Stimulated activated CD8-positive, alpha-beta memory T cell treated with anti-CD3 and anti-CD28 coated beads, Interleukin-7, amount 100 ng/mL, for 4 hours (primary cell): ENCODE results near the gene GATA1.

Experiments used
- DNase-seq, 2 donors: peaks; one replicate each; pipeline ENCODE4 v3.0.0-alpha.2; 2020; ENCODE audit warnings: low read depth in 2 of 2

Gene GATA1

DNA sequence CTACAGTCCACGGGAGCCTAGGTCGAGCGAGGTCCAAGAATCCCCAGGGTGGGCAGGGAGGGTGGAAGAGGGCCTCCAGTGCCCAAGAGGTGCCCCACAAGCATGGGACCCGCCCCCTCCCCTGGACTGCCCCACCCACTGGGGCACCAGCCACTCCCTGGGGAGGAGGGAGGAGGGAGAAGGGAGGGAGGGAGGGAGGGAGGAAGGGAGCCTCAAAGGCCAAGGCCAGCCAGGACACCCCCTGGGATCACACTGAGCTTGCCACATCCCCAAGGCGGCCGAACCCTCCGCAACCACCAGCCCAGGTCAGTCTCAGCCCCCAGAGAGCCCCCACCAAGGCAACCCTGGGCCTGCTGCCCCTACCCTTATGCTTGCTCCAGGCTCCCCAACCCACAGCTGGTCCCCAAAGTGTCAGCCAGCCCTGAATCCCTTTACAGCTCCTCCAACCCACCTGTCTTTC lies at the start of gene GATA1:
Gene GATA1 (plus strand): TSS at position 250 of the 460 bp plus-strand sequence. CDS start 4,520 bp downstream, outside the sequence.
- no peak for DNase-seq

DNA sequence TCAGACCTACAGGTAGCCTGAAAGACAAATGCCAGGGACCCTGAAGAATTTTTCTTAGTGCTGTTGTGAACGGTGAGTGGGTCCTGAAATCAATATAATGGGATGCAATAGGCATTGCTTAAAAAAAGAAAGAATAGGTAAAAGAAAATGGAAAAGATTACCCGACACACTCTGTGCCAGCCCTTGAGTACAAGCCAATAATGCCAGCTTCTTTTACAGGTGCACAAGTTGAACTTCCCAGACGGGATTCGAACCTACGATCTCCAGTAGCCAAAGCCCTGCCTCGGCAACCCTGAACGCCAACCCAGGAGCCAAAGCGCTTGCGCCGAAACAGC lies 49.5 kb upstream of the GATA1 start:
- no peak for DNase-seq

DNA sequence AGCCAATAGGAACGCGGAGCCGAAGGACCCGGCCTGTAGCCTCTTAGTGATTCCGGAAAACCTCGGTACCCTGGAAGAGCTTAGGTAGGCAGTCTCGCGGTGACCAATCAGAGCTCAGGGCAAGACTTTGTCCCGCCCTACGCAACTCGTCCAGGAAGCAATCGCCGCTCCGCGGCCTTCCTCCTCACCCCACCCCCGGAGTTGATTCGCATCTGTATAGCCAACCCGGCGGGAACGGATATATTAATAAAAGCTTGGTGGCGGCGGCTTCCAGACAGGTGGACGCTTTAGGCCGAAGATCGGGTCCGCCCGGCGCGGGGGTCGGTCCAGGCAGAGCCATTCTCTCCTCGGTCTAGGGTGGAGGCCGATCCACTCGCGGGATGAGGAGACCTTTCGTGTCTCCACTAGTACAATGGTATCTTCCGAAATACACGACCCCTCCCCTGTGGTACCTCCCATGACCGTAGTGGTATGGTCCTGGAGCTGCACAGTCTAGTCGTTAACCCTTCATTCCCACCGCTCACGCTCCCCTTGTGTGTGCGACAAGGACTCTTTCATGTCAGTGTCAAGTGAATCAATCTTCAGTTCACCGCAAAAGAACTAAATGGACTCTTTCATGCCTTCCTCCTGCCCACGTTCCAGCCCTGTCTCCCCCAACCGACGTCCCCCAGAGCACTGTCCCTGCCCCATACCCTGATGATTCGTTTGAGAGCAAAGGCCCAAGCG lies 49.0 kb upstream of the GATA1 start:
- DNase-seq, result peak; percentile 80 to 82

- no peak for DNase-seq
These were observed 48.5 kb upstream of the GATA1 start for GRCh38 chrX:48737940-48738339.

DNA sequence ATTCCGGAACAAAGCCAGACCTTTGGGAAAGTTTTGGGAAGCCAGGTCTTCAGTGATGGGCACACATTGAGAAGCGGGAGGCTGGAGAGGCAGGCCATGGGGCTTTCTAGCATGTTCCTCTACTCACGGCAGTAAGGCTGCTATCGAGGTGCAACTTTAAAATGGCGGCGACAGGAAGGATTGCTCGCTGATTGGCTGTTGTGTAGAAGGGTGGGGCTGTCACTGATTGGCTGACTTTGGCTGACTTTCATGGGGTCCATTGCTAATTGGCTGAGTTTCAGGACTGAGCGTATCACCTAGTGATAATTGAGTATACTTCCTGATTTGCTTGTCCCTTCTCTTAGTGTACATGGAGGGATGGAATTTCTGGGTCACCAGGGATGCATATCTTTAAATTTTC lies 44.6 kb upstream of the GATA1 start:
- DNase-seq, result no peak

- no peak for DNase-seq
These were observed 41.2 kb upstream of the GATA1 start for GRCh38 chrX:48745222-48745621.

DNA sequence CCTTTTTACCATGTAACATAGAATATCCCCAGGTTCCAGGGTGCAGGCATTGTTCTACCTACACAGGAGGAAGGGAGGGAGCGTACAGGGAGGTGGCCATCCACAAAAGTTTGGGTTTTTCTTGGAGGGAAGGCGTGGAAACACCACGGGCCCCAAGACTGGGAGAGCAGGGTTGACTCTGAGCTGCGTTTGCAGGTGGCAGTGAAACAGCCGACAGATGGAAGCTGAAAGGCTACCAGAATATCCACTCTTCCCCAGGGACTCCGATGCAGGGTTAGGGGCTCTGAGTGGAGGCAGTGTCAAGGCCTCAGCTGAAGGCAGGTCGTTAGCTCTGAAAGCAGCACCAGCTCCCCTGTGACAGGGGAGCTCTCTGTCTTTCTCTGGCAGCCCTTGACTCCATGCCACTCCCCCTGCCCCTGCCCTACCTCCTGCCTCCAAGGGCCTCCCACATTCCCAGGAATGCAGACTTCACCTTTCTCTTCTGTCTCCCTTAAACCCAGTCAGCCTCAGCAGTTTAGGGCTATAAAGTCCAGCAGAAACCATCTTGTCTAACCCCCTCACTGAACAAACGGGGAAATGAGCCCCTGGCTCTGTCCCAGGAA lies 38.9 kb upstream of the GATA1 start:
- no peak for DNase-seq

GRCh38 chrX:48749182-48749581 lies 37.2 kb upstream of the GATA1 start:
- no peak for DNase-seq

- no peak for DNase-seq
These were observed 35.0 kb upstream of the GATA1 start for GRCh38 chrX:48751343-48751742.

- no peak for DNase-seq
These were observed 33.9 kb upstream of the GATA1 start for GRCh38 chrX:48752498-48752897.

- DNase-seq, result no peak
These were observed 32.6 kb upstream of the GATA1 start for GRCh38 chrX:48753708-48754228.

DNA sequence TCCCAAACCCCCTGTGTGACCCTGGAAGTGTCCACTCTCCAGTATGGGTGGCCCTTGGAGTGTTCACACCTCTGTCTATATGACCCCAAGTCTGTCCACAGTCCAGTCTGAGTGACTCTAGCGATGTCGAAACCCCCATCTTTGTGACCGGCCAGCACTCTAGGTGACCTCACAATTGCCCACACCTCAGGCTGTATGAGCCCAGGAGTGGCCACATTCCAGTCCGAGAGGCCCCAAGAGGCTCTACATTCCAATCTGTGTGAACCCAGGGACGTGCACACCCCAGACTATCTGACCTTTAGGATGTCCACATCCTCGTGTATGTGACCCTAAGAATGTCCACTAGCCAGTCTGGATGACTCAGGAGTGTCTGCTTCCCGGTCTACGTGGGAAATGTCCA lies 32.2 kb upstream of the GATA1 start:
- no peak for DNase-seq

DNA sequence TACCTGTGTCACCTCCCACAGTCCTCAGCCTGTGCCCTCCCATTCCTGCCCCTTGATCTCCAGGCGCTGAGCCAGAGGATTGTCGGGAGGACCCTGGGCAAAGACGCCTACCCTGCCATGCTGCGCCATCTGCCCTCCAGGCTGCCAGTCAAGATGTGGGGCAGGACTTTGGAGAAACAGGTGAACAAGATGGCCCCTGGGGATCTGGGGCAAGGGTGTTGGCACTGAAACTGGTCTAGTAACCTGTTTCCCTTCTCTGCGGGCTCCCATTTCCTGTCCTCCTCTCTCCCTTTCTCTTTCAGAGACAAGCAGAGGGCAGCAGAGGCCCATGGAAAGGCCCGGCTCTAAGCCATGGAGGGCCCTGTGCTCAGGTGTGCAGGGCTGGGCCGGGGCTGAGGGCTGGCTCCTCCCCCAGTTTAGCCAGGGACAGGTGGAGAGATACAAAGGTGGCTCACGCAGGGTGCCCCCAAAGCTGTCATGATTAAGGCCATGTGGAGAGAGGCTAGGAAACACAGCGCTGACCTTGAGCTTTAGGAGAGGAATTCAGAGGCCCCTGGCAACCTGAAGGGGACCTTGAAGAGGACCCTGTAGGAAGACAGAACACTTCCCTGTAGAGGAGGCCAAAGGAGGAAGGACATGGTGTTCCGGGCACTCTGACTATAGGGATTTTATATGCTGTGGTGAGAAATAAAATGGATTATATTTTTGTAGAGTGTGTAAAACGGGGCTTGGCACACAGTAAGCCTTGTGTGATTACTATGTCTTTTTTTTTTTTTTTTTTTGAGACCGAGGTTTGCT lies 24.5 kb upstream of the GATA1 start, which contains the start of gene GLOD5:
Gene GLOD5 (plus strand): TSS at position 74 of the 798 bp plus-strand sequence. CDS start 44 bp downstream, at position 118.
- no peak for DNase-seq

- no peak for DNase-seq
These were observed 17.2 kb upstream of the GATA1 start for GRCh38 chrX:48769230-48769629.

DNA sequence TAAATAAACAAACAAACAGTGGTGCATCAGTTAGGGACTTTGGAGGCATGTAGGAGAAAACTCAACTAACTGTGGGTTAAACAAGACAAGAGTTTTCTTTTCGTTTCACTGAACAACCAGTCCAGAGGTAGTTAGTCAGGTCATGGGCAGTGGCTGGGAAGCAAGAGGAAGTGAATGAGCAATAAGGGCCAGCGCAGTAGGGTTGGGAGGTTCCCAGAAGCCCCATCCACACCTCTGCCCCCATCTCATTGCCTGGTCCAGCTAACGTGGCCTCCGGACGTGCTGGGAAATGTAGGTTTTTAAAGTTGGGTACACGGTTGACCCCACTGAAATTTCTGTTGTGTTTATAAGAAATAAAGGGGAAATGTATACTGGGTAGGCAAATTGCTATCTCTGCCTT lies 16.1 kb upstream of the GATA1 start:
- DNase-seq, result no peak

DNA sequence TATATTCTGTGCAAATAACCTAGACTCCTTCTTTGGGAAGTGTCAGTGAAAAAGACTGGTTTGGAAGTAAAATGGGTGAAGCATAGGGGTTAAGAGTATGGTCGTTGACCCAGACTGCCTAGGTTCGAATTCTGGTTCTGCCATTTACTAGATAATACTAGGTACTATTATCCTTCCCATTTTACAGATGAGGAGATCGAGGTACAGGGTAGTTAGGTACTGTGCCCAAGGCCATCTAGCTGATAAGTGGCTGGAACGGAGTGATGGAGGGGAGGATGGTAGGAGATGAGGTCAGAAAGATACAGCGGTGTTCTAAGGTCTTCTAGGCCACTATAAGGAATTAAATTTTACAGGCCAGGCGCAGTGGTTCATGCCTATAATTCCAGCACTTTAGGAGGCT lies 13.8 kb upstream of the GATA1 start:
- DNase-seq, result no peak

GRCh38 chrX:48776818-48777439 lies 9.5 kb upstream of the GATA1 start:
- DNase-seq, result no peak

- DNase-seq, result no peak
These were observed 7.0 kb upstream of the GATA1 start for GRCh38 chrX:48779399-48779798.

GRCh38 chrX:48781705-48782104 lies 4.7 kb upstream of the GATA1 start:
- DNase-seq, result no peak

DNA sequence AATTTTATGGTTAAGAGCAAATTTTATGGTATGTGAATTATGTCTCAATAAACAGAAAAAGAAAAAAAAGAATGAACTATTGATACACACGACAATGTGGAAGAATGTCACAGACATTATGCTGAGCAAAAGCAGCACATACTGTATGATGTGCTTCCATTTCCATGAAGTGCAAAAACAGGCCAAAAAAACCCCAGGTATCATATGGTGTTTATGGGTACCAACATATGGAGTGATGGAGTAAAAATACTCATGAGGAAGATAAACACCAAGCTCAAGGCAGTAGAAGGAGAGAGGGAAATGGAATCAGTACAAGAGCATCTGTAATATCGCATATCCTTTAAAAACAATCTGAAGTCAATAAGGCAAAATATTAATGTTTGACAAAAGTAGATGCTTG lies 4.2 kb upstream of the GATA1 start:
- DNase-seq, result no peak

GRCh38 chrX:48782795-48783194 lies 3.6 kb upstream of the GATA1 start:
- DNase-seq, result no peak

- no peak for DNase-seq
These were observed 1.7 kb upstream of the GATA1 start for GRCh38 chrX:48784726-48785125.
